ENCODE results near the gene TSGA10IP. TPM values are rescaled to one million over a fixed set of nuclear protein-coding genes. Genes with fewer than 3 reads are reported as not detected.

TSGA10IP gene
- total RNA-seq, 1 experiment from 2014 or later = 3.4 TPM

DNA sequence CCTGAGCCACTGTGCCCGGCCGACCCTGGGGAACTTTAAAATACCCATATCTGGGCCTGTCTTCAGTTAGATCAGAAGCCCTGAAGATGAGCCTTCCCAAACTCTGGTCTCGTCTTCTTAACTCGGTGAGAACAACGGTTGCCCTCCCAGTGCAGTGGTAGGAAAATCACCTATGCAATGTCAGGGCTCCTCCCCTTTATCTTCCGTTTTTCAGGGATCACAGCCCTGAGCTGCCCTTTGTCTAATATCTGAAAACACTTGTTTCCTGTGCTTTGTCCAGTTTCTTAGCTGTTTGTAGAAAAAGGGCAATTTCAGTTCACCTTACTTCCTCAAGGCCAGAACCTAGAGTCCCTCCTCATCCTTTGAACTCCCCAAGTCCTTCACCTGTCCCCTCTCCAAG is 16.6 kb upstream of the TSGA10IP start:
- ATAC-seq (no peak), DNase-seq (ENCODE audit: low spot score) (no peak)
- Mint-ChIP-seq H3K9me3 (no peaks in the 10 kb centered on the region), H3K27ac (peak overlapping the region; percentile 6), H3K4me1 (peaks cover 17% of the 10 kb centered on the region), H3K27me3 (ENCODE audit: low read depth) (no peaks in the 10 kb centered on the region), H3K36me3 (no peaks in the 10 kb centered on the region), H3K4me3 (no peak overlapping the region)
- ChIA-PET POLR2A (no interaction called here), CTCF (interaction anchor here (1.5 to 1.6 kb wide), 2 partner anchors 38 to 69 kb away, joined by 3 to 4 read pairs; partner anchors contain the start of gene CCDC85B)
- TF ChIP-seq SMAD3 (CRISPR knock-in tag; IDR thresholded peaks at IDR 0.05; ENCODE audit: borderline replicate concordance) (no peak), SOX15 (CRISPR knock-in tag; IDR thresholded peaks at IDR 0.05) (no peak), TEAD1 (CRISPR knock-in tag; IDR thresholded peaks at IDR 0.05) (no peak), CREM (CRISPR knock-in tag; IDR thresholded peaks at IDR 0.05) (no peak), ZNF396 (CRISPR knock-in tag; IDR thresholded peaks at IDR 0.05; ENCODE audit: borderline replicate concordance) (no peak)
- TF ChIP-seq, protein P1, sequence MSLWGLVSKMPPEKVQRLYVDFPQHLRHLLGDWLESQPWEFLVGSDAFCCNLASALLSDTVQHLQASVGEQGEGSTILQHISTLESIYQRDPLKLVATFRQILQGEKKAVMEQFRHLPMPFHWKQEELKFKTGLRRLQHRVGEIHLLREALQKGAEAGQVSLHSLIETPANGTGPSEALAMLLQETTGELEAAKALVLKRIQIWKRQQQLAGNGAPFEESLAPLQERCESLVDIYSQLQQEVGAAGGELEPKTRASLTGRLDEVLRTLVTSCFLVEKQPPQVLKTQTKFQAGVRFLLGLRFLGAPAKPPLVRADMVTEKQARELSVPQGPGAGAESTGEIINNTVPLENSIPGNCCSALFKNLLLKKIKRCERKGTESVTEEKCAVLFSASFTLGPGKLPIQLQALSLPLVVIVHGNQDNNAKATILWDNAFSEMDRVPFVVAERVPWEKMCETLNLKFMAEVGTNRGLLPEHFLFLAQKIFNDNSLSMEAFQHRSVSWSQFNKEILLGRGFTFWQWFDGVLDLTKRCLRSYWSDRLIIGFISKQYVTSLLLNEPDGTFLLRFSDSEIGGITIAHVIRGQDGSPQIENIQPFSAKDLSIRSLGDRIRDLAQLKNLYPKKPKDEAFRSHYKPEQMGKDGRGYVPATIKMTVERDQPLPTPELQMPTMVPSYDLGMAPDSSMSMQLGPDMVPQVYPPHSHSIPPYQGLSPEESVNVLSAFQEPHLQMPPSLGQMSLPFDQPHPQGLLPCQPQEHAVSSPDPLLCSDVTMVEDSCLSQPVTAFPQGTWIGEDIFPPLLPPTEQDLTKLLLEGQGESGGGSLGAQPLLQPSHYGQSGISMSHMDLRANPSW (CRISPR knock-in tag; conservative IDR thresholded peaks at IDR 0.05; ENCODE audit: low read depth) = no peak
- TF ChIP-seq, protein P2, sequence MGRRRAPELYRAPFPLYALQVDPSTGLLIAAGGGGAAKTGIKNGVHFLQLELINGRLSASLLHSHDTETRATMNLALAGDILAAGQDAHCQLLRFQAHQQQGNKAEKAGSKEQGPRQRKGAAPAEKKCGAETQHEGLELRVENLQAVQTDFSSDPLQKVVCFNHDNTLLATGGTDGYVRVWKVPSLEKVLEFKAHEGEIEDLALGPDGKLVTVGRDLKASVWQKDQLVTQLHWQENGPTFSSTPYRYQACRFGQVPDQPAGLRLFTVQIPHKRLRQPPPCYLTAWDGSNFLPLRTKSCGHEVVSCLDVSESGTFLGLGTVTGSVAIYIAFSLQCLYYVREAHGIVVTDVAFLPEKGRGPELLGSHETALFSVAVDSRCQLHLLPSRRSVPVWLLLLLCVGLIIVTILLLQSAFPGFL (CRISPR knock-in tag; IDR thresholded peaks at IDR 0.05; ENCODE audit: borderline replicate concordance) = no peak
- TF ChIP-seq, protein P3, sequence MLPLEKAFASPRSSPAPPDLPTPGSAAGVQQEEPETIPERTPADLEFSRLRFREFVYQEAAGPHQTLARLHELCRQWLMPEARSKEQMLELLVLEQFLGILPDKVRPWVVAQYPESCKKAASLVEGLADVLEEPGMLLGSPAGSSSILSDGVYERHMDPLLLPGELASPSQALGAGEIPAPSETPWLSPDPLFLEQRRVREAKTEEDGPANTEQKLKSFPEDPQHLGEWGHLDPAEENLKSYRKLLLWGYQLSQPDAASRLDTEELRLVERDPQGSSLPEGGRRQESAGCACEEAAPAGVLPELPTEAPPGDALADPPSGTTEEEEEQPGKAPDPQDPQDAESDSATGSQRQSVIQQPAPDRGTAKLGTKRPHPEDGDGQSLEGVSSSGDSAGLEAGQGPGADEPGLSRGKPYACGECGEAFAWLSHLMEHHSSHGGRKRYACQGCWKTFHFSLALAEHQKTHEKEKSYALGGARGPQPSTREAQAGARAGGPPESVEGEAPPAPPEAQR (CRISPR knock-in tag; IDR thresholded peaks at IDR 0.05) = no peak

DNA sequence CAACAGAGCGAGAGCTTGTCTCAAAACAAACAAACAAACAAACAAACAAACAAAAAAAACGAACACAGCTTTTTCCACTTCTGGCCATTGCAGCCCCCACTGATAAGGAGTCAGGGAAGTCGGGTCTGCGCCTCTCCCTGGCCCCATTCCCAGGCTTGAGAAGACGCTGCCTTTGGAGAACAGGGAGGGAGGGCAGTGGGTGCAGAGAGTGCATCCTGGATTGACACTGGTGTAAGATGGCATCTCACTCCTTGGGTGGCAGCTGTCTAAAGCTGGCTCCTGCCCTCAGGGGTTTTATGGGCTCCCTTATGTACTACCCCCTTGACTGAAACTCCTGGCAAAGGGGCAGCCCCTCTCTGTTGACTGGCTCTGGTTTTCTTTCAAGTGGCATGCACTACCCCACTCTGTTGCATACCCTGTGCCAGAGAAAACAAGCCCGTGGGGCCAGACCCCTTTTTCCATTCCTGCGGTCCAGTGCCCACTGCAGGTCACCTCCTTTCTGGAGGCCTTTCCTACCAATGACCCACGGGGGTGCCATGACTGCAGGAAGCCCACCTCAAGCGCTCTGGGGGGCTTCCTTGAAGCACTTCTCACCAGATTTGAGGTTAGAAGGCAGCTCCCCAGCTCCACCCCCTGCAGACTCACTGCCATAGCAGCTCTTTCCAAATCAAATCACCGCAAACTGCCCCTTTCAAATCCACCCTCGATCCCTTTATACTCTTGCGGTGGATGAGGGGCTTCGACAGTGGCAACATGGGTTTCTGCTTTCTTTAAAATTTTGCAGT is 13.3 kb upstream of the TSGA10IP start:
- ChIA-PET POLR2A (interaction anchor here (1.0 to 1.2 kb wide), 2 partner anchors 14 to 72 kb away, joined by 4 to 6 read pairs; partner anchors contain the start of gene MUS81), CTCF (interaction anchor here (0.6 to 3.7 kb wide), 20 partner anchors 11 to 162 kb away, joined by 3 to 24 read pairs (median 5); partner anchors contain the start of genes C11orf68, CCDC85B, FIBP and MUS81)
- Mint-ChIP-seq H3K9me3 (no peaks in the 10 kb centered on the region), H3K36me3 (no peaks in the 10 kb centered on the region), H3K27me3 (ENCODE audit: low read depth) (no peaks in the 10 kb centered on the region), H3K4me1 (peaks cover 17% of the 10 kb centered on the region), H3K27ac (no peak overlapping the region), H3K4me3 (no peak overlapping the region)
- ATAC-seq (peak; percentile 65), DNase-seq (ENCODE audit: low spot score) (no peak)
- TF ChIP-seq HMGA2 (CRISPR knock-in tag; IDR thresholded peaks at IDR 0.05) (no peak), ZNF317 (CRISPR knock-in tag; IDR thresholded peaks at IDR 0.05; ENCODE audit: borderline replicate concordance, low read depth) (no peak), ZNF671 (CRISPR knock-in tag; IDR thresholded peaks at IDR 0.05) (no peak), FOXK1 (CRISPR knock-in tag; IDR thresholded peaks at IDR 0.05) (no peak), SOX15 (CRISPR knock-in tag; IDR thresholded peaks at IDR 0.05) (no peak), NFYB (CRISPR knock-in tag; conservative IDR thresholded peaks at IDR 0.05; ENCODE audit: low read depth) (no peak), MYBL2 (CRISPR knock-in tag; IDR thresholded peaks at IDR 0.05) (no peak), ZNF423 (CRISPR knock-in tag; IDR thresholded peaks at IDR 0.05) (no peak)
- TF ChIP-seq, protein P4, sequence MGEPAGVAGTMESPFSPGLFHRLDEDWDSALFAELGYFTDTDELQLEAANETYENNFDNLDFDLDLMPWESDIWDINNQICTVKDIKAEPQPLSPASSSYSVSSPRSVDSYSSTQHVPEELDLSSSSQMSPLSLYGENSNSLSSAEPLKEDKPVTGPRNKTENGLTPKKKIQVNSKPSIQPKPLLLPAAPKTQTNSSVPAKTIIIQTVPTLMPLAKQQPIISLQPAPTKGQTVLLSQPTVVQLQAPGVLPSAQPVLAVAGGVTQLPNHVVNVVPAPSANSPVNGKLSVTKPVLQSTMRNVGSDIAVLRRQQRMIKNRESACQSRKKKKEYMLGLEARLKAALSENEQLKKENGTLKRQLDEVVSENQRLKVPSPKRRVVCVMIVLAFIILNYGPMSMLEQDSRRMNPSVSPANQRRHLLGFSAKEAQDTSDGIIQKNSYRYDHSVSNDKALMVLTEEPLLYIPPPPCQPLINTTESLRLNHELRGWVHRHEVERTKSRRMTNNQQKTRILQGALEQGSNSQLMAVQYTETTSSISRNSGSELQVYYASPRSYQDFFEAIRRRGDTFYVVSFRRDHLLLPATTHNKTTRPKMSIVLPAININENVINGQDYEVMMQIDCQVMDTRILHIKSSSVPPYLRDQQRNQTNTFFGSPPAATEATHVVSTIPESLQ (CRISPR knock-in tag; IDR thresholded peaks at IDR 0.05) = no peak
- TF ChIP-seq, protein P5, sequence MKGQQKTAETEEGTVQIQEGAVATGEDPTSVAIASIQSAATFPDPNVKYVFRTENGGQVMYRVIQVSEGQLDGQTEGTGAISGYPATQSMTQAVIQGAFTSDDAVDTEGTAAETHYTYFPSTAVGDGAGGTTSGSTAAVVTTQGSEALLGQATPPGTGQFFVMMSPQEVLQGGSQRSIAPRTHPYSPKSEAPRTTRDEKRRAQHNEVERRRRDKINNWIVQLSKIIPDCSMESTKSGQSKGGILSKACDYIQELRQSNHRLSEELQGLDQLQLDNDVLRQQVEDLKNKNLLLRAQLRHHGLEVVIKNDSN (CRISPR knock-in tag; IDR thresholded peaks at IDR 0.05) = no peak
- TF ChIP-seq, protein P6, sequence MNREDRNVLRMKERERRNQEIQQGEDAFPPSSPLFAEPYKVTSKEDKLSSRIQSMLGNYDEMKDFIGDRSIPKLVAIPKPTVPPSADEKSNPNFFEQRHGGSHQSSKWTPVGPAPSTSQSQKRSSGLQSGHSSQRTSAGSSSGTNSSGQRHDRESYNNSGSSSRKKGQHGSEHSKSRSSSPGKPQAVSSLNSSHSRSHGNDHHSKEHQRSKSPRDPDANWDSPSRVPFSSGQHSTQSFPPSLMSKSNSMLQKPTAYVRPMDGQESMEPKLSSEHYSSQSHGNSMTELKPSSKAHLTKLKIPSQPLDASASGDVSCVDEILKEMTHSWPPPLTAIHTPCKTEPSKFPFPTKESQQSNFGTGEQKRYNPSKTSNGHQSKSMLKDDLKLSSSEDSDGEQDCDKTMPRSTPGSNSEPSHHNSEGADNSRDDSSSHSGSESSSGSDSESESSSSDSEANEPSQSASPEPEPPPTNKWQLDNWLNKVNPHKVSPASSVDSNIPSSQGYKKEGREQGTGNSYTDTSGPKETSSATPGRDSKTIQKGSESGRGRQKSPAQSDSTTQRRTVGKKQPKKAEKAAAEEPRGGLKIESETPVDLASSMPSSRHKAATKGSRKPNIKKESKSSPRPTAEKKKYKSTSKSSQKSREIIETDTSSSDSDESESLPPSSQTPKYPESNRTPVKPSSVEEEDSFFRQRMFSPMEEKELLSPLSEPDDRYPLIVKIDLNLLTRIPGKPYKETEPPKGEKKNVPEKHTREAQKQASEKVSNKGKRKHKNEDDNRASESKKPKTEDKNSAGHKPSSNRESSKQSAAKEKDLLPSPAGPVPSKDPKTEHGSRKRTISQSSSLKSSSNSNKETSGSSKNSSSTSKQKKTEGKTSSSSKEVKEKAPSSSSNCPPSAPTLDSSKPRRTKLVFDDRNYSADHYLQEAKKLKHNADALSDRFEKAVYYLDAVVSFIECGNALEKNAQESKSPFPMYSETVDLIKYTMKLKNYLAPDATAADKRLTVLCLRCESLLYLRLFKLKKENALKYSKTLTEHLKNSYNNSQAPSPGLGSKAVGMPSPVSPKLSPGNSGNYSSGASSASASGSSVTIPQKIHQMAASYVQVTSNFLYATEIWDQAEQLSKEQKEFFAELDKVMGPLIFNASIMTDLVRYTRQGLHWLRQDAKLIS (CRISPR knock-in tag; IDR thresholded peaks at IDR 0.05; ENCODE audit: borderline replicate concordance) = no peak
- TF ChIP-seq, protein P7, sequence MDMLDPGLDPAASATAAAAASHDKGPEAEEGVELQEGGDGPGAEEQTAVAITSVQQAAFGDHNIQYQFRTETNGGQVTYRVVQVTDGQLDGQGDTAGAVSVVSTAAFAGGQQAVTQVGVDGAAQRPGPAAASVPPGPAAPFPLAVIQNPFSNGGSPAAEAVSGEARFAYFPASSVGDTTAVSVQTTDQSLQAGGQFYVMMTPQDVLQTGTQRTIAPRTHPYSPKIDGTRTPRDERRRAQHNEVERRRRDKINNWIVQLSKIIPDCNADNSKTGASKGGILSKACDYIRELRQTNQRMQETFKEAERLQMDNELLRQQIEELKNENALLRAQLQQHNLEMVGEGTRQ (CRISPR knock-in tag; IDR thresholded peaks at IDR 0.05) = no peak
- TF ChIP-seq, protein P8, sequence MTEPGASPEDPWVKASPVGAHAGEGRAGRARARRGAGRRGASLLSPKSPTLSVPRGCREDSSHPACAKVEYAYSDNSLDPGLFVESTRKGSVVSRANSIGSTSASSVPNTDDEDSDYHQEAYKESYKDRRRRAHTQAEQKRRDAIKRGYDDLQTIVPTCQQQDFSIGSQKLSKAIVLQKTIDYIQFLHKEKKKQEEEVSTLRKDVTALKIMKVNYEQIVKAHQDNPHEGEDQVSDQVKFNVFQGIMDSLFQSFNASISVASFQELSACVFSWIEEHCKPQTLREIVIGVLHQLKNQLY (CRISPR knock-in tag; IDR thresholded peaks at IDR 0.05) = no peak
